IMR-90 (cell line): ENCODE results near the gene NF1. TPM values are rescaled to one million over a fixed set of nuclear protein-coding genes. Genes with fewer than 3 reads are reported as not detected.

Source experiments
- ATAC-seq: fragments of 200-7000 bp; cut with Tn5 transposase; 2 replicates; pipeline ENCODE4 v1.9.1; 2020; ENCODE audit warnings: low read depth, mild to moderate bottlenecking, moderate library complexity
- BruUV-seq: library from RNA; stranded (reverse); fragments of 400-500 nt; replicated peaks from 2 replicates; lab custom pipeline; 2021; lab: Mats Ljungman, UMichigan
- CTCF ChIA-PET: fragments of 300-600 bp; formaldehyde crosslinking; extraction: SDS; loops from one replicate; lab custom pipeline; 2021; ENCODE audit warnings: antibody characterized with exemption; lab: Yijun Ruan, JAX
- POLR2A ChIA-PET: fragments of 300-600 bp; sonication (Branson Sonifier 250); formaldehyde crosslinking; loops from one replicate; lab custom pipeline; 2022; ENCODE audit warnings: antibody characterized with exemption; ENCODE audit not compliant: unreplicated experiment; lab: Charles Lee
- DNase-seq: peaks from one replicate; pipeline ENCODE4 v3.0.0; 2013
- H2AFZ ChIP-seq: replicated peaks from 2 replicates; pipeline ENCODE3; 2013; ENCODE audit warnings: low read length, mild to moderate bottlenecking; ENCODE audit not compliant: poor library complexity
- H2AK5ac ChIP-seq: 2 replicates; pipeline ENCODE4 v1.6.1; 2013; ENCODE audit warnings: low read depth, low read length, inconsistent platforms
- H2AK9ac ChIP-seq: replicated peaks from 2 replicates; pipeline ENCODE3; 2013; ENCODE audit warnings: mild to moderate bottlenecking, low read depth, low read length, moderate library complexity; ENCODE audit not compliant: poor library complexity
- H2BK120ac ChIP-seq: 2 replicates; pipeline ENCODE4 v1.6.1; 2013; ENCODE audit warnings: low read depth, low read length, inconsistent platforms
- H2BK15ac ChIP-seq: 3 replicates; pipeline ENCODE4 v1.6.1; 2013; ENCODE audit warnings: low read depth, low read length, inconsistent platforms
- H2BK20ac ChIP-seq: 2 replicates; pipeline ENCODE4 v1.6.1; 2013; ENCODE audit warnings: low read depth, mild to moderate bottlenecking, inconsistent platforms, low read length, moderate library complexity
- H2BK5ac ChIP-seq: 2 replicates; pipeline ENCODE4 v1.6.1; 2013; ENCODE audit warnings: mild to moderate bottlenecking, low read depth, low read length, inconsistent platforms; ENCODE audit not compliant: poor library complexity, severe bottlenecking
- H3K14ac ChIP-seq: replicated peaks from 2 replicates; pipeline ENCODE4 v1.6.1; 2013; ENCODE audit warnings: low read depth, low read length, inconsistent platforms
- H3K18ac ChIP-seq: 2 replicates; pipeline ENCODE4 v1.6.1; 2013; ENCODE audit warnings: low read depth, low read length, control low read depth
- H3K23ac ChIP-seq: 2 replicates; pipeline ENCODE4 v1.6.1; 2013; ENCODE audit warnings: low read depth, low read length, inconsistent platforms
- H3K27ac ChIP-seq: 2 replicates; pipeline ENCODE4 v1.5.1; 2013; ENCODE audit warnings: mild to moderate bottlenecking, control low read depth, low read length; ENCODE audit not compliant: insufficient read depth
- H3K27me3 ChIP-seq: 2 replicates; pipeline ENCODE4 v1.6.1; 2013; ENCODE audit warnings: low read length; ENCODE audit not compliant: control insufficient read depth, insufficient read depth
- H3K36me3 ChIP-seq: 2 replicates; pipeline ENCODE4 v1.6.1; 2013; ENCODE audit warnings: low read length, mixed read lengths; ENCODE audit not compliant: control insufficient read depth, insufficient read depth
- H3K4ac ChIP-seq: 2 replicates; pipeline ENCODE4 v1.6.1; 2013; ENCODE audit warnings: low read depth, low read length, inconsistent platforms
- H3K4me1 ChIP-seq: 2 replicates; pipeline ENCODE4 v1.6.1; 2013; ENCODE audit warnings: low read length, mixed read lengths; ENCODE audit not compliant: control insufficient read depth, insufficient read depth
- H3K4me2 ChIP-seq: 2 replicates; pipeline ENCODE4 v1.6.1; 2013; ENCODE audit warnings: low read depth, mild to moderate bottlenecking, control low read depth, low read length, moderate library complexity
- H3K4me3 ChIP-seq: 2 replicates; pipeline ENCODE4 v1.5.1; 2013; ENCODE audit warnings: low read depth, mild to moderate bottlenecking, control low read depth, low read length, moderate library complexity; ENCODE audit not compliant: insufficient read depth
- H3K56ac ChIP-seq: 2 replicates; pipeline ENCODE4 v1.6.1; 2013; ENCODE audit warnings: low read length, inconsistent platforms; ENCODE audit not compliant: insufficient read depth; ENCODE audit errors: extremely low read depth
- H3K79me1 ChIP-seq, 2 experiments: 2 replicates each; pipeline ENCODE4 v1.6.1; 2013; ENCODE audit warnings: low read length in 2 of 2, inconsistent platforms in 1 of 2, low read depth in 1 of 2
- H3K9ac ChIP-seq: 2 replicates; pipeline ENCODE4 v1.6.1; 2013; ENCODE audit warnings: low read depth, low read length, control low read depth
- H3K9me1 ChIP-seq: 2 replicates; pipeline ENCODE4 v1.6.1; 2013; ENCODE audit warnings: low read length, inconsistent platforms; ENCODE audit not compliant: insufficient read depth
- H3K9me3 ChIP-seq: 2 replicates; pipeline ENCODE4 v1.6.1; 2013; ENCODE audit warnings: low read length; ENCODE audit not compliant: control insufficient read depth, insufficient read depth
- H4K20me1 ChIP-seq: 2 replicates; pipeline ENCODE4 v1.6.1; 2013; ENCODE audit warnings: low read length, inconsistent platforms; ENCODE audit not compliant: insufficient read depth
- H4K5ac ChIP-seq: 2 replicates; pipeline ENCODE4 v1.6.1; 2013; ENCODE audit warnings: mild to moderate bottlenecking, low read depth, low read length, control low read depth
- H4K8ac ChIP-seq, 2 experiments: 2 replicates each; pipeline ENCODE4 v1.6.1; 2013; ENCODE audit warnings: low read depth in 2 of 2, low read length in 2 of 2, control low read depth in 1 of 2, inconsistent platforms in 1 of 2
- H4K91ac ChIP-seq: 2 replicates; pipeline ENCODE4 v1.6.1; 2013; ENCODE audit warnings: low read depth, low read length, inconsistent platforms; ENCODE audit not compliant: insufficient read depth
- BHLHE40 ChIP-seq: fragments of 150-350 bp; IDR thresholded peaks from 2 replicates; pipeline ENCODE4 v1.6.1; 2016; ENCODE audit warnings: mild to moderate bottlenecking, low read depth, low read length
- CEBPB ChIP-seq: IDR thresholded peaks from 2 replicates; pipeline ENCODE4 v1.6.1; 2012; ENCODE audit warnings: low read depth, low read length, improper control_type of control experiment
- CHD1 ChIP-seq: IDR thresholded peaks from 2 replicates; pipeline ENCODE4 v1.6.1; 2012; ENCODE audit warnings: low read depth, low read length, improper control_type of control experiment
- CTCF ChIP-seq: conservative IDR thresholded peaks from 2 replicates; pipeline ENCODE4 v1.5.1; 2012; ENCODE audit warnings: mild to moderate bottlenecking, low read depth, low read length, improper control_type of control experiment
- ELK1 ChIP-seq: fragments of 150-350 bp; IDR thresholded peaks from 2 replicates; pipeline ENCODE4 v1.6.1; 2016; ENCODE audit warnings: low read depth, mild to moderate bottlenecking, low read length, moderate library complexity, borderline replicate concordance
- FOS ChIP-seq: fragments of 150-350 bp; IDR thresholded peaks from 2 replicates; pipeline ENCODE4 v1.6.1; 2016; ENCODE audit warnings: low read depth, low read length
- MAFK ChIP-seq: IDR thresholded peaks from 2 replicates; pipeline ENCODE4 v1.6.1; 2012; ENCODE audit warnings: low read depth, low read length, improper control_type of control experiment
- MAZ ChIP-seq: IDR thresholded peaks from 2 replicates; pipeline ENCODE4 v1.6.1; 2012; ENCODE audit warnings: low read depth, mild to moderate bottlenecking, low read length, improper control_type of control experiment, moderate library complexity, borderline replicate concordance
- MXI1 ChIP-seq: IDR thresholded peaks from 2 replicates; pipeline ENCODE4 v1.6.1; 2012; ENCODE audit warnings: low read depth, mild to moderate bottlenecking, low read length, moderate library complexity, borderline replicate concordance
- POLR2A ChIP-seq: IDR thresholded peaks from 2 replicates; pipeline ENCODE4 v1.6.1; 2012; ENCODE audit warnings: mild to moderate bottlenecking, low read depth, low read length
- RAD21 ChIP-seq: IDR thresholded peaks from 2 replicates; pipeline ENCODE4 v1.6.1; 2012; ENCODE audit warnings: low read length, improper control_type of control experiment
- RFX5 ChIP-seq: IDR thresholded peaks from 2 replicates; pipeline ENCODE4 v1.8.0; 2012; ENCODE audit warnings: low read depth, mild to moderate bottlenecking, low read length, moderate library complexity
- SMC3 ChIP-seq: fragments of 150-350 bp; IDR thresholded peaks from 2 replicates; pipeline ENCODE4 v1.6.1; 2016; ENCODE audit warnings: low read depth, mild to moderate bottlenecking, antibody characterized with exemption, low read length, moderate library complexity
- USF2 ChIP-seq: fragments of 150-350 bp; IDR thresholded peaks from 2 replicates; pipeline ENCODE4 v1.6.1; 2017; ENCODE audit warnings: mild to moderate bottlenecking, antibody characterized with exemption, low read length, low read depth
- WGBS, 2 experiments: methylation state at CpG; one replicate each; pipeline versions ENCODE4 v1.1.5 to v1.1.7; 2013; ENCODE audit warnings: missing lambda C conversion rate in 2 of 2; ENCODE audit not compliant: insufficient read length in 1 of 2; ENCODE audit errors: extremely low coverage in 2 of 2; 5-methylcytosine and 5-hydroxymethylcytosine counted together
- dilution Hi-C: fragments of 300-500 bp; cut with HindIII; formaldehyde crosslinking; loops from one replicate; pipeline ENCODE4 v1.14.3; 2018; ENCODE audit warnings: low sequenced_read_pairs; ENCODE audit not compliant: unreplicated experiment
- in situ Hi-C: fragments of 300-500 bp; cut with MboI; formaldehyde crosslinking; loops from 3 replicates; pipeline ENCODE4 v1.14.3; 2019; ENCODE audit warnings: low sequenced_read_pairs, inconsistent platforms, mixed read lengths
- intact Hi-C: fragments of 100-400 bp; cut with micrococcal nuclease; formaldehyde crosslinking; loops from 2 replicates; pipeline ENCODE4 v1.10.0; 2022
- polyA plus RNA-seq, 3 experiments: library from polyadenylated mRNA; depleted of rRNA; stranded (reverse); fragments of >200 nt; gene quantifications; 2 replicates each; pipeline ENCODE4 v1.2.3, GENCODE V29; 2012; ENCODE audit warnings: low replicate concordance in 1 of 3
- total RNA-seq: library from RNA; depleted of rRNA; stranded (reverse); fragments of >200 nt; gene quantifications from 2 replicates; pipeline ENCODE4 v1.2.3, GENCODE V29; 2012

NF1 gene
- total and polyA plus RNA-seq, 2 of the 4 experiments (the other 2 are of a cell fraction) = 17.9 to 48.6 TPM

GRCh38 chr17:31095236-31096105 lies 694 bp downstream of the NF1 start:
- peak overlapping the region; percentile 95 for H3K27ac ChIP-seq
- WGBS, 2 experiments = no CpG with 5 or more reads among the region's 45 CpGs
- H3K4me1 ChIP-seq = no peaks in the 10 kb centered on the region; the same call in 1 of the 2 replicates
- H3K4ac ChIP-seq = peak overlapping the region; percentile 71
- peaks cover 28% of the 10 kb centered on the region for H4K20me1 ChIP-seq
- peak overlapping the region; percentile 97 for H3K4me2 ChIP-seq
- H3K36me3 ChIP-seq = no peaks in the 10 kb centered on the region
- H2BK15ac ChIP-seq = peak overlapping the region; percentile 43; the same call in 1 of the 3 replicates
- H4K8ac ChIP-seq = peak overlapping the region; percentile 24 to 74; a peak in 3 of 4 replicates
- peak overlapping the region; percentile 56 for H2AFZ ChIP-seq
- no TSS peak for BruUV-seq
- H2BK120ac ChIP-seq = peak overlapping the region; percentile 56
- peak overlapping the region; percentile 47 for H3K14ac ChIP-seq
- H2AK9ac ChIP-seq = peak overlapping the region; percentile 97
- H2BK5ac ChIP-seq = peak overlapping the region; percentile 96
- H3K9me3 ChIP-seq = no peaks in the 10 kb centered on the region
- ATAC-seq = peak; percentile 37
- ChIA-PET CTCF (interaction anchor here (0.7 to 1.3 kb wide), 3 partner anchors 28 to 121 kb away, joined by 3 to 4 read pairs (median 4); no protein-coding TSS in a partner anchor), POLR2A (no interaction called here)
- intact Hi-C loops (loop anchor here (5.0 kb wide), 3 partner anchors 83 to 122 kb away; no protein-coding TSS in a partner anchor), in situ Hi-C loops (no loop called here), dilution Hi-C loops (no loop called here)
- H3K79me1 ChIP-seq = peaks cover 7 to 28% of the 10 kb centered on the region in 2 experiments
- H3K9me1 ChIP-seq = no peaks in the 10 kb centered on the region
- peak; percentile 47 for DNase-seq
- H3K4me3 ChIP-seq = peak overlapping the region; percentile 54
- H3K18ac ChIP-seq = peak overlapping the region; percentile 77
- peak overlapping the region; percentile 55 for H3K56ac ChIP-seq
- peak overlapping the region; percentile 86 for H3K9ac ChIP-seq
- peak overlapping the region; percentile 68 for H4K5ac ChIP-seq
- H2BK20ac ChIP-seq = no peak overlapping the region; the same call in 1 of the 2 replicates
- H3K23ac ChIP-seq = peak overlapping the region; percentile 68
- peak overlapping the region; percentile 75 for H4K91ac ChIP-seq
- H3K27me3 ChIP-seq = no peaks in the 10 kb centered on the region
- peak overlapping the region; percentile 88 for H2AK5ac ChIP-seq
- TF ChIP-seq MXI1 (no peak), CEBPB (no peak), CHD1 (no peak), FOS (no peak), MAFK (no peak), MAZ (no peak), ELK1 (no peak), USF2 (no peak), BHLHE40 (no peak), CTCF (no peak), RFX5 (no peak), POLR2A (no peak), SMC3 (no peak), RAD21 (no peak)
